ENCODE measurements around the gene COMMD9. TPM values are rescaled to one million over a fixed set of nuclear protein-coding genes. Genes with fewer than 3 reads are reported as not detected.

The COMMD9 gene
- total RNA-seq, 1 donor from 2014 or later: 55.7 TPM

- DNase-seq (ENCODE audit: low spot score): no peak
These were observed 66.2 kb downstream of the COMMD9 start for GRCh38 chr11:36222831-36223635.

Other genes with a start within 250 kb of the COMMD9 start
- 32.7 TPM for gene PRR5L, start 6.9 kb upstream of the COMMD9 start, total RNA-seq
- gene TRAF6, start 220.8 kb upstream of the COMMD9 start, total RNA-seq: 16.8 TPM